Skin of body (tissue), 2 donors: ENCODE results near the gene CCDC157. TPM values are rescaled to one million over a fixed set of nuclear protein-coding genes. Genes with fewer than 3 reads are reported as not detected.

Source experiments
- DNase-seq: peaks from one replicate; lab custom pipeline; 2025; lab: John Stamatoyannopoulos, UW
- total RNA-seq: library from RNA; depleted of rRNA; stranded (reverse); fragments of >200 nt; gene quantifications from one replicate; pipeline ENCODE4 v1.2.3, GENCODE V29; 2014

The CCDC157 gene
- total RNA-seq, result 1.8 TPM

- DNase-seq, result peak; percentile 89
These were observed at the start of gene CCDC157, which contains the start of gene SF3A1 for GRCh38 chr22:30356449-30357235. Gene CCDC157, plus strand, starts transcription at chr22:30357007. Its CDS starts 8,994 bp downstream, at chr22:30366001. Gene SF3A1, minus strand, starts transcription at chr22:30356894. Its CDS starts 102 bp downstream, at chr22:30356792.

- DNase-seq, result no peak
These were observed 49.7 kb upstream of the CCDC157 start for GRCh38 chr22:30307041-30307574.

GRCh38 chr22:30308093-30308492 is 48.7 kb upstream of the CCDC157 start:
- DNase-seq, result no peak

- peak; percentile 23 for DNase-seq
These were observed 48.1 kb upstream of the CCDC157 start for GRCh38 chr22:30308518-30309230.

- peak; percentile 18 for DNase-seq
These were observed 46.7 kb upstream of the CCDC157 start for GRCh38 chr22:30309951-30310741.

- no peak for DNase-seq
These were observed 45.7 kb upstream of the CCDC157 start for GRCh38 chr22:30310881-30311771.

GRCh38 chr22:30312053-30312452 is 44.8 kb upstream of the CCDC157 start:
- DNase-seq, result no peak

GRCh38 chr22:30313527-30314363 is 43.1 kb upstream of the CCDC157 start:
- no peak for DNase-seq

GRCh38 chr22:30314915-30315314 is 41.9 kb upstream of the CCDC157 start:
- DNase-seq, result no peak

GRCh38 chr22:30315962-30316576 is 40.7 kb upstream of the CCDC157 start:
- DNase-seq, result no peak

- no peak for DNase-seq
These were observed 39.0 kb upstream of the CCDC157 start for GRCh38 chr22:30317778-30318177.

- DNase-seq, result no peak
These were observed 37.9 kb upstream of the CCDC157 start for GRCh38 chr22:30318799-30319419.

- DNase-seq, result no peak
These were observed 36.7 kb upstream of the CCDC157 start for GRCh38 chr22:30320021-30320556.

- no peak for DNase-seq
These were observed 35.3 kb upstream of the CCDC157 start for GRCh38 chr22:30321461-30321860.

GRCh38 chr22:30323246-30323645 is 33.6 kb upstream of the CCDC157 start:
- no peak for DNase-seq

- no peak for DNase-seq
These were observed 32.6 kb upstream of the CCDC157 start for GRCh38 chr22:30324014-30324730.

GRCh38 chr22:30325065-30325720 is 31.6 kb upstream of the CCDC157 start:
- peak; percentile 40 for DNase-seq
